ENCODE results near the gene OGA.

OGA gene

DNA sequence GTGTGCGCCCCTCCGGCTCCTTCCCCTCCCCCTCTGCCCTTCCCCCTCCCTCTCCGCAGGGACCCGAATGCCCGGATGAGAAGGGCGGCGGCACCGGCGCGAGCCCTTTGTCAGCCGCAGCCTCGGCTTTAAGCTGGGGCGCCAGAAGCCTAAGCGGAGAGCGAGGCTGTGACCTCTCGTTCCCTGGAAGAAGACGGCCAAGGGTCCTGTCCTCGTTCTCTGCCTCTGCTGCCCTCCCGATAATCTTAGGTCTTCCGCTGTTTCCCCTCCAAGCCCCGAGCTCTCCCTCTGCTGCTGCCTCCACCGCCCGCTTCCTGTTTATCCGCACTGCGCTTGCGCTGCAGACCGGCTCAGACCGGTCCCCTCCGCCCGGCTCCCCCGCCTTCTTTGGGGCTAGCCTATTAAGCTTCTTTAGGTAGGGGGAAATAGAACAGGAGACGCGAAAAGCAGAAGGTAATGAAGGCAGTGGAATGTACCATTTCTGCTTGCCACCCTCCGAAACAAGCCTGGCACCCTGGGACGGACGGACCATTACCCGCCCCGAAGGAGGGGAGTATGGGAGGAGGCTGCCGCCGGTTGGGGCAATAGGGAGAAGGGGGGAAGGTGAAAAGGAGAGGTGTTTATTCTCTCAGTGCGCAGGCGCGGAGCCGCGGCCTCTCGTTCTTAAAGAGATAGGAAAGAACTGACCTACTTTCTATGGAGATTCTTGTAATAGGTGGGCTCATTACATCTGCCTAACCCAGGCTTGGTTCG lies at the start of gene OGA:
TSS of gene OGA (minus strand) at position 326 of the 753 bp plus-strand sequence. CDS start 422 bp downstream, outside the sequence.
- Histone ChIP-seq H3K4me1 (ENCODE audit: insufficient read depth, low read length) (peaks cover 24% of the 10 kb centered on the region), H3K4me3 (ENCODE audit: low read length) (peak within 1 kb of the TSS; percentile 89), H3K27me3 (ENCODE audit: insufficient read depth, low read length) (no peaks in the 10 kb centered on the region), H3K36me3 (ENCODE audit: insufficient read depth, low read length) (peaks cover 3% of the 10 kb centered on the region), H3K9me3 (ENCODE audit: low read length) (no peaks in the 10 kb centered on the region), H2AFZ (ENCODE audit: low read depth, low read length) (peak within 1 kb of the TSS; percentile 74)

DNA sequence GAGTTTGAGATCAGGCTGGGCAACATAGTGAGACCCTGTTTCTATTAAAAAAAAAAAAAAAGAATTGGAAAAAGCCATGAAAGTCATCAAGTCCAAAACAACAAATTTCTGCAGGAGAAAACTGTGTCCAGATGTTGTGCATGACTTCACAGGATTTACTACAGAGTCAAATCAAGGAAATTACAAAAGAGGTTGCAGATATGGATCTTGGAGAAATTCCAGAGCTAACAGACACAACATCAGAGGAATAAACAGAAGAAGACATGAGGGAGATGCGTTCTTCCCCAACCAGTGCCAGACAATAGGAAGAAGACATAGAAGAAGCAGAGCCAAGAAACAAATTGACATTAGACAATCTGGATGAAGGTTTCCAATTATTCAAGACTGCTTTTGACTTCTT lies 49.7 kb upstream of the OGA start:
- Histone ChIP-seq H3K27me3 (ENCODE audit: insufficient read depth, low read length) (no peaks in the 10 kb centered on the region), H3K4me1 (ENCODE audit: insufficient read depth, low read length) (no peaks in the 10 kb centered on the region), H3K4me3 (ENCODE audit: low read length) (no peak overlapping the region), H3K9me3 (ENCODE audit: low read length) (no peaks in the 10 kb centered on the region), H2AFZ (ENCODE audit: low read depth, low read length) (no peak overlapping the region), H3K36me3 (ENCODE audit: insufficient read depth, low read length) (peaks cover 2% of the 10 kb centered on the region)

- H3K4me3 ChIP-seq (ENCODE audit: low read length): no peak overlapping the region
- no peak overlapping the region for H2AFZ ChIP-seq (ENCODE audit: low read depth, low read length)
- H3K9me3 ChIP-seq (ENCODE audit: low read length): no peaks in the 10 kb centered on the region
- no peaks in the 10 kb centered on the region for H3K36me3 ChIP-seq (ENCODE audit: insufficient read depth, low read length)
- no peaks in the 10 kb centered on the region for H3K4me1 ChIP-seq (ENCODE audit: insufficient read depth, low read length)
- no peaks in the 10 kb centered on the region for H3K27me3 ChIP-seq (ENCODE audit: insufficient read depth, low read length)
Observed at GRCh38 chr10:101859530-101859929, 41.3 kb upstream of the OGA start.

- Histone ChIP-seq H3K9me3 (ENCODE audit: low read length) (no peaks in the 10 kb centered on the region), H3K36me3 (ENCODE audit: insufficient read depth, low read length) (no peaks in the 10 kb centered on the region), H3K4me3 (ENCODE audit: low read length) (no peak overlapping the region), H2AFZ (ENCODE audit: low read depth, low read length) (no peak overlapping the region), H3K4me1 (ENCODE audit: insufficient read depth, low read length) (no peaks in the 10 kb centered on the region), H3K27me3 (ENCODE audit: insufficient read depth, low read length) (no peaks in the 10 kb centered on the region)
Observed at GRCh38 chr10:101858723-101859500, 40.7 kb upstream of the OGA start.

DNA sequence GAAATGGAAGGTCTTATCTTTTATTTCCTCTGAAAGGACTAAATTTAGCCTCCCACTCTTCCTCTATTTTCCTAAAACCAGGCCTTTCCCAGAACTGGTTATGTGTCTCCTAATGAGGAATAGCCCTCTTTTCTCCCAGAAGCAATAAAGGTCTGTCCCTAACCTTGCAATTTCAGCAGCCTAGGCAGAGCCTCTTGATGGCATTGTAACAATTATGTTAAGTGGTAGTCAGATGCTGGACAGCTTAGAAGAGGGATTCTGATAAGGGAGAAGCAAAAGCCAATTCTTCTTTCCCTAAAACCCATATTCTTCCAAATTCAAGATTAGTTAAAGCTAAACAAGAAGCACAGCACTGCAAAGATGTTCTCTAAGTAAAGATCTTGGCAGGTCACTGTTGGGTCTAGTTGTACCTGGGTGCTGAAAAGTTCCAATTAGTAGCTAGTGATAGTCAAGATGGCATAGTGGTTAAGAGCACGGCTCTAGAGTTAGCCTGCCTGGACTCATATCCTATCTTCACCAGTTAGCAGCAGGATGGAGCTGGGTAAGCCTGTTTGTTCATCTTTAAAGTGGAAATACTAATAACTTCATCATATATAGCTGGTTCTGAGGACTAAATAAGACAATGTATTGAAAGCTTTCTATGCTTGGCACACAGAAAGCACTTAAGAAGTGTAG lies 39.7 kb upstream of the OGA start:
- Histone ChIP-seq H3K9me3 (ENCODE audit: low read length) (no peaks in the 10 kb centered on the region), H3K36me3 (ENCODE audit: insufficient read depth, low read length) (no peaks in the 10 kb centered on the region), H3K4me1 (ENCODE audit: insufficient read depth, low read length) (no peaks in the 10 kb centered on the region), H3K4me3 (ENCODE audit: low read length) (no peak overlapping the region), H2AFZ (ENCODE audit: low read depth, low read length) (no peak overlapping the region), H3K27me3 (ENCODE audit: insufficient read depth, low read length) (no peaks in the 10 kb centered on the region)

- Histone ChIP-seq H3K4me1 (ENCODE audit: insufficient read depth, low read length) (no peaks in the 10 kb centered on the region), H3K9me3 (ENCODE audit: low read length) (no peaks in the 10 kb centered on the region), H2AFZ (ENCODE audit: low read depth, low read length) (no peak overlapping the region), H3K4me3 (ENCODE audit: low read length) (no peak overlapping the region), H3K27me3 (ENCODE audit: insufficient read depth, low read length) (no peaks in the 10 kb centered on the region), H3K36me3 (ENCODE audit: insufficient read depth, low read length) (no peaks in the 10 kb centered on the region)
Observed at GRCh38 chr10:101856626-101857025, 38.4 kb upstream of the OGA start.

DNA sequence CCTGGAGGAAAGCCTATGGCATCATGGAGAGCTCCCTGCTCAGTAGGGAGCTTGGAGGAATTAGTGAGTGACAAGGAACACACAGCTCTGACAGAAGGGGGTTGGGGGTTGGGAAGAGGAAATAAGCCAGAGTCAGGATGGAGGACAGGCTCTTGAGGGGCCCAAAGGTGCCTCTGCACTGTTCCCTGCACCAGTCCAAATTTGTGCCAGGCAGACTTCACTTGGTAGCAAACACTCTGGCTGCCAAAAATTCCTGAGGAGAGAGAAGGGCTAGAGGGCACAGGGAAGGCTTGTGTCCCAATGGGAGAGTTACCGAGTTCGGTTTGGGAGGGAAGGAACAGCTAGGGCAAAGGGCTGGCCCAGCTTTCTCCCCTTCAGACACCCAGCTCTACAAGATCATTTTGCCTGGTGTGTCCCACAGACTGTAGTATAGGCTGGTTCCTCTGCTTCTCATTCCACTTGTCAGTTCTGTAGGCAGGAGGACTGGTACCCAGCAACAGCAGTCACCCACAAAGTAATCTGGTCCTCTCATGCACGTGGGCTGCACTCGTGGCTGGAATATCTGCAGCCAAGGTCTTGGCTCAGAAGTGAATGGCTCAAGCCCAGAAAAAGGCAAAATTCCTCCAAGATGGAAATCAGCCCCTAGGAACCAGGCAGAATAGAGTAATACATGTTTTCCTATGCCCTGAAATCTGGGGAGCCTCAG lies 33.3 kb upstream of the OGA start:
- H2AFZ ChIP-seq (ENCODE audit: low read depth, low read length): no peak overlapping the region
- H3K4me3 ChIP-seq (ENCODE audit: low read length): no peak overlapping the region
- no peaks in the 10 kb centered on the region for H3K27me3 ChIP-seq (ENCODE audit: insufficient read depth, low read length)
- H3K4me1 ChIP-seq (ENCODE audit: insufficient read depth, low read length): no peaks in the 10 kb centered on the region
- peaks cover 2% of the 10 kb centered on the region for H3K36me3 ChIP-seq (ENCODE audit: insufficient read depth, low read length)
- H3K9me3 ChIP-seq (ENCODE audit: low read length): no peaks in the 10 kb centered on the region

DNA sequence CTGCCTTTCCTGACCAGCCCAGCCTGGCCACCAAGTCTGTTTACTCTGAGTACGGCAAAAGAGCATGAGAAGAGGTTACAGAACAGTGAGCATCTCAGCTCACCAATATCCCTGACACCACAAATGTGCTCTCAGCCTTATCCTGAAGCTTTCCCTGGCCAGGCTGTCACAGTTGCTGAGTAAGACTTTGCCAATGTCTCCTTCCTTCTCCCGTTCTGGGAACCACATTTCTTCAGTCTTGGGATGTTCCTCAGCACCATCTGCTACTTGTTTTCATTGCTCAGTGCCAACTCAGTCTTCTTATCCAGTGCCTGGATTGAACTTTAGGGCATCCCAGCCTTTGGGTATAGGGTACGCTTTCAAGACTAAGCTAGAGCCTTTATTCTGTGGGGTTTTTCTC lies 32.5 kb upstream of the OGA start:
- Histone ChIP-seq H2AFZ (ENCODE audit: low read depth, low read length) (no peak overlapping the region), H3K36me3 (ENCODE audit: insufficient read depth, low read length) (peaks cover 3% of the 10 kb centered on the region), H3K27me3 (ENCODE audit: insufficient read depth, low read length) (no peaks in the 10 kb centered on the region), H3K4me3 (ENCODE audit: low read length) (no peak overlapping the region), H3K9me3 (ENCODE audit: low read length) (no peaks in the 10 kb centered on the region), H3K4me1 (ENCODE audit: insufficient read depth, low read length) (no peaks in the 10 kb centered on the region)

GRCh38 chr10:101848894-101849351 lies 30.7 kb upstream of the OGA start:
- H3K27me3 ChIP-seq (ENCODE audit: insufficient read depth, low read length): no peaks in the 10 kb centered on the region
- H3K4me1 ChIP-seq (ENCODE audit: insufficient read depth, low read length): no peaks in the 10 kb centered on the region
- H3K36me3 ChIP-seq (ENCODE audit: insufficient read depth, low read length): peaks cover 5% of the 10 kb centered on the region
- no peak overlapping the region for H3K4me3 ChIP-seq (ENCODE audit: low read length)
- no peaks in the 10 kb centered on the region for H3K9me3 ChIP-seq (ENCODE audit: low read length)
- no peak overlapping the region for H2AFZ ChIP-seq (ENCODE audit: low read depth, low read length)

DNA sequence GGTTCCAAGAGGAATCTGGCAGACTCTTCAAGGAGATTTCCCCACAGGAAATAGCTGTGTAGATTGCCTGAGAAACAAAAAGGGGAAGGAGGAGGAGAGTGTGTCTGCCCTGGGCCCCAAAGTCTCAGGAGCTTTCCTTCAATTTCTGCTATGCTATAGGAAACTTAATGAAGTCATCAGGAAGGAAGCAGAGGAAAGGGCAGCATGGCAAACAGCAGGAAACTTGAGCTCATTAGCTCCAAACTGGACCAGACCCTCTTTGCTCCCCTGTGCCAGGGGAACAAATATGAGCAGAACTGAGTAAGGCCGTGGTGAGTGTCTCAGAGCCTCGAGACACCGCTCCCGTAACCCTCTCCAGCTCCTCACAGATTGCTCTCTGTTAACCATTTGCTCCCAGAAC lies 30.2 kb upstream of the OGA start:
- H3K36me3 ChIP-seq (ENCODE audit: insufficient read depth, low read length): peaks cover 5% of the 10 kb centered on the region
- no peaks in the 10 kb centered on the region for H3K27me3 ChIP-seq (ENCODE audit: insufficient read depth, low read length)
- no peak overlapping the region for H3K4me3 ChIP-seq (ENCODE audit: low read length)
- H3K9me3 ChIP-seq (ENCODE audit: low read length): no peaks in the 10 kb centered on the region
- H2AFZ ChIP-seq (ENCODE audit: low read depth, low read length): no peak overlapping the region
- H3K4me1 ChIP-seq (ENCODE audit: insufficient read depth, low read length): no peaks in the 10 kb centered on the region

DNA sequence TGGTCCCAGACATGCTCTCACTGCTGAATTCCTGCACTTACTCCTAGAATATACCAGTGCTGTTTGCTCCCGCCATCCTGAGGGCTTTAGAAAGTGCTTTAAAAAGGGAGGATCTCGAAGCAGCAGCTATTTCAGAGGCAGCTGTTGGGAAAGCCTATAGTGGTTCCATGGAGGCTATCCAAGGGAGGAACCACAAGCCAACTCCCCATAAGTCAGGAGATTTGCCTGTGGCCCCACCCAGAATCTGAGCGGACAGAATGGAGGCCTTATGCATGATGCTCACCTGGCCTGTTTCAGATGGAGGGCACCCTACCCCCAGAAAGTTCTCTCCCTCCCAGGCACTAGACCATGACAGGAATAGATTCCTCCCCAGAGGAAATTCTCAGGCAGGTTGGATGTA lies 27.6 kb upstream of the OGA start:
- Histone ChIP-seq H2AFZ (ENCODE audit: low read depth, low read length) (no peak overlapping the region), H3K9me3 (ENCODE audit: low read length) (no peaks in the 10 kb centered on the region), H3K27me3 (ENCODE audit: insufficient read depth, low read length) (no peaks in the 10 kb centered on the region), H3K36me3 (ENCODE audit: insufficient read depth, low read length) (peaks cover 5% of the 10 kb centered on the region), H3K4me3 (ENCODE audit: low read length) (no peak overlapping the region), H3K4me1 (ENCODE audit: insufficient read depth, low read length) (peaks cover 2% of the 10 kb centered on the region)

- H3K4me1 ChIP-seq (ENCODE audit: insufficient read depth, low read length): peaks cover 19% of the 10 kb centered on the region
- peaks cover 5% of the 10 kb centered on the region for H3K36me3 ChIP-seq (ENCODE audit: insufficient read depth, low read length)
- H2AFZ ChIP-seq (ENCODE audit: low read depth, low read length): no peak within 1 kb of the TSS
- no peaks in the 10 kb centered on the region for H3K27me3 ChIP-seq (ENCODE audit: insufficient read depth, low read length)
- no peaks in the 10 kb centered on the region for H3K9me3 ChIP-seq (ENCODE audit: low read length)
- H3K4me3 ChIP-seq (ENCODE audit: low read length): no peak within 1 kb of the TSS
Observed at GRCh38 chr10:101843032-101844021, 25.1 kb upstream of the OGA start, which contains the start of gene KCNIP2. Gene KCNIP2 (minus strand): TSS chr10:101843800. CDS start chr10:101843568, 232 bp downstream.
